Type B pancreatic cell (in vitro differentiated cells): ENCODE data around the gene VASN. TPM values are rescaled to one million over a fixed set of nuclear protein-coding genes. Genes with fewer than 3 reads are reported as not detected.

Experiments
- DNase-seq: peaks from one replicate; pipeline ENCODE4 v3.0.0; 2021; ENCODE audit warnings: mixed read lengths; ENCODE audit not compliant: unreplicated experiment; ENCODE audit errors: extremely low spot score
- H3K27ac Mint-ChIP-seq: 2 replicates; pipeline ENCODE4 v1.8.0; 2021; ENCODE audit warnings: mild to moderate bottlenecking, mixed read lengths
- H3K27me3 Mint-ChIP-seq: 2 replicates; pipeline ENCODE4 v1.8.0; 2021; ENCODE audit warnings: mixed read lengths
- H3K36me3 Mint-ChIP-seq: 2 replicates; pipeline ENCODE4 v1.8.0; 2021; ENCODE audit warnings: mixed read lengths
- H3K4me1 Mint-ChIP-seq: one replicate; pipeline ENCODE4 v1.8.0; 2021; ENCODE audit warnings: mixed read lengths; ENCODE audit not compliant: unreplicated experiment
- H3K4me3 Mint-ChIP-seq: 2 replicates; pipeline ENCODE4 v1.8.0; 2021; ENCODE audit warnings: mild to moderate bottlenecking, mixed read lengths
- H3K9me3 Mint-ChIP-seq: 2 replicates; pipeline ENCODE4 v1.8.0; 2021; ENCODE audit warnings: mixed read lengths
- CTCF ChIP-seq: fragments of 200-600 bp; sonication (generic); conservative IDR thresholded peaks from 2 replicates; pipeline ENCODE4 v1.5.0; 2021; ENCODE audit warnings: antibody characterized with exemption, mild to moderate bottlenecking
- total RNA-seq: library from RNA; stranded (reverse); gene quantifications from 2 replicates; pipeline ENCODE4 v1.2.1, GENCODE V29; 2021; ENCODE audit warnings: low replicate concordance

VASN gene
- total RNA-seq, 1 donor from 2014 or later = 29.0 TPM

GRCh38 chr16:4402439-4403132 lies 30.9 kb downstream of the VASN start:
- peaks cover 18% of the 10 kb centered on the region for H3K4me1 Mint-ChIP-seq
- peak; percentile 96 for TF ChIP-seq CTCF
- DNase-seq = peak; percentile 92
- no peak overlapping the region for H3K4me3 Mint-ChIP-seq
- H3K27me3 Mint-ChIP-seq = no peaks in the 10 kb centered on the region
- H3K27ac Mint-ChIP-seq = no peak overlapping the region
- H3K36me3 Mint-ChIP-seq = peaks cover 5% of the 10 kb centered on the region
- no peaks in the 10 kb centered on the region for H3K9me3 Mint-ChIP-seq

DNA sequence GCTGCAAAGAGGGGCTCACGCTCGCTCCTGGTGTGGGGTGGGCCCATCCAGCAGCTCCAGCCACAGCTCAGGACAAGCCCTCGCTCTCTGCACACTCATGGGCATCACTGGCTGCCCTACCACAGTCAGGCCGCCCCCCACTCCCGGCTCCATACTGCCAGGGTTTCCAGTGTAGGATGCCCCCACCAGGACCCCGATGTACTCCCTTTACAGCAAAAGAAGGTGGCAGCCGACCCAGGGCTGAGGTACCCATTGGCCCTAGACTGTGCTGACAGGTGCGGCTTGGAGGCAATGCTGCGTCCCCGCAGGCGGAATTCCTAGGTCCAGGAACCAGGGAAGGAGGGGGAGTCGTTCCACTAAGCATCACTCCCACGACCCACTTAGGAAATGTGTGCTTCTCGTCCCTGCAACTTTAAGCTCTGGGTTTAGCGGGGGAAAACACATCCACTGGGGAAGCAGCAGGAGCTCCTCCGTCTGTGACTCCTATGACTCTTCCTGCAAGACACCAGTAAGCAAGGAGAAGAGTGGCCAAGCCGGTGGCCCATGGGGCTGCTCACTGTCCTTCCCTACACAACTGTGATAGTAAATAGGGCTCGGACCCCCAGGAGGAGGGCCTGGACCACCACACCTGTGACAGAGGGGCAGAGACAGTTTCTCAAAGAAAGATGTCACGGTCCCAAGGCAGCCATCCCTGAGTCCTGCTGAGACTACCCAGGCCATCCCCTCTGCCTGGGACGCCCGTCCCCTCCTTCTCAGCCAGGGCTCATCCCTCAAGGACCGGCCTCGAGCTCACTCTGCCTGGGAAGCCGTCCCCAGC lies 31.7 kb downstream of the VASN start:
- Mint-ChIP-seq H3K27me3 (no peaks in the 10 kb centered on the region), H3K4me1 (peaks cover 18% of the 10 kb centered on the region), H3K27ac (no peak overlapping the region), H3K36me3 (peaks cover 5% of the 10 kb centered on the region), H3K4me3 (no peak overlapping the region), H3K9me3 (no peaks in the 10 kb centered on the region)
- DNase-seq = no peak
- TF ChIP-seq CTCF = no peak

DNA sequence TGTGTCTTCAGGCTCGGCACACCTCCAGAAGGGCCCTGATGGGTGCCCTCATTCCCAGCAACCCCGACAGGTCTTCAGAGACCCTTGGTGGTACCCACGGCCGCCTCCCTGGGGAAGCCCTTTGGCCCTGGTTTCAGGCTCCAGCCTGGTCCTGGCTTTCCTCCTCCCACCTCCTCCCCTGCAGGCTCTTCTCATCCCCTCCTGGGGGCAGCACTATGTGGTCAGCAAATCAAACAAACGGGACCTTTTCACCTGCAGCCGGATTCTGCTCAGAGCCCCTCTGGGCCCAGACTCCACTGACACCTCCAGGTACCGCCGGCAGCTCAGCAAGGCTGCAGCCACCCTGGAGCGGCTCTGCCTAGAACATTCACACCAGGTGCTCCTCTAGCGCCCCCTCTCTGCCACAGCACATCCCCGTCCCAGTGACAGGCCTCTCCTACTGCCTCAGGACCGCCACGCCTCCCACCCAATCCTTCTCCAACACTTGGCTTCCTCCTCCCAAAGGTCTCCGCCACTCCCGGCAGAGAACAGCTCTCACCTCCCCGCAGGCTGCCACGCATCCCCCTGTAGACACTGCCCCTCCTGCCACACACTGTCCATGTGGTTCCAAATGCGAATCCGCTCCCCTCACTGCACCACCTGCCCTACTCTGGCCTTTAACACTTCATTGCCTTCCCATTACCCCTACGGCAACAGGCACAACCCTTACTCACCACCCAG lies 32.8 kb downstream of the VASN start:
- no peak overlapping the region for H3K4me3 Mint-ChIP-seq

GRCh38 chr16:4404967-4405696 lies 33.5 kb downstream of the VASN start:
- DNase-seq = no peak

More for the DNA sequence above, 32.8 kb downstream of the VASN start:
- DNase-seq = no peak
- TF ChIP-seq CTCF = peak; percentile 79
- Mint-ChIP-seq H3K27me3 (no peaks in the 10 kb centered on the region), H3K27ac (peak overlapping the region; percentile 72), H3K36me3 (peaks cover 5% of the 10 kb centered on the region), H3K4me1 (peaks cover 18% of the 10 kb centered on the region), H3K9me3 (no peaks in the 10 kb centered on the region)

More at GRCh38 chr16:4404967-4405696, 33.5 kb downstream of the VASN start:
- no peak overlapping the region for H3K4me3 Mint-ChIP-seq
- peaks cover 13% of the 10 kb centered on the region for H3K4me1 Mint-ChIP-seq
- H3K27ac Mint-ChIP-seq = no peak overlapping the region
- no peak for TF ChIP-seq CTCF
- H3K36me3 Mint-ChIP-seq = no peaks in the 10 kb centered on the region
- H3K27me3 Mint-ChIP-seq = no peaks in the 10 kb centered on the region
- no peaks in the 10 kb centered on the region for H3K9me3 Mint-ChIP-seq
